ENCODE results near the gene PA2G4.
"Not testable (repeated sequence)": the region's sequence is repeated elsewhere in the genome, so short reads cannot be mapped to it uniquely, and the experiment has no call there.

Gene PA2G4

GRCh38 chr12:56104109-56104814 is at the start of gene PA2G4:
PA2G4 (plus strand) TSS chr12:56104559; CDS start chr12:56104738, 179 bp downstream.
- Histone ChIP-seq H3K36me3 (ENCODE audit: control insufficient read depth in 5 of 5, insufficient read depth in 5 of 5, low read length in 5 of 5) (peaks cover 6 to 26% (median 22%) of the 10 kb centered on the region in 5 donors), H3K4me3 (ENCODE audit: low read depth in 1 of 5, low read length in 5 of 5) (peak within 1 kb of the TSS; percentile 84 to 96 (median 88)), H3K27ac (ENCODE audit: low read depth, low read length) (peak within 1 kb of the TSS; percentile 81), H3K27me3 (ENCODE audit: control insufficient read depth in 5 of 5, insufficient read depth in 4 of 5, low read length in 5 of 5) (no peaks in the 10 kb centered on the region), H3K4me1 (ENCODE audit: control insufficient read depth in 5 of 5, insufficient read depth in 5 of 5, low read length in 5 of 5) (peaks cover 13 to 28% (median 22%) of the 10 kb centered on the region in 5 donors), H3K9ac (ENCODE audit: low read length in 5 of 5) (peak within 1 kb of the TSS; percentile 81 to 95 (median 94)), H3K9me3 (ENCODE audit: control insufficient read depth in 5 of 5, low read length in 5 of 5) (no peaks in the 10 kb centered on the region)

- not testable (repeated sequence) for H3K27me3 ChIP-seq (ENCODE audit: control insufficient read depth in 5 of 5, insufficient read depth in 4 of 5, low read length in 5 of 5); H3K4me3 ChIP-seq (ENCODE audit: low read depth in 1 of 5, low read length in 5 of 5); H3K9me3 ChIP-seq (ENCODE audit: control insufficient read depth in 5 of 5, low read length in 5 of 5); H3K9ac ChIP-seq (ENCODE audit: low read length in 5 of 5); H3K36me3 ChIP-seq (ENCODE audit: control insufficient read depth in 5 of 5, insufficient read depth in 5 of 5, low read length in 5 of 5); H3K4me1 ChIP-seq (ENCODE audit: control insufficient read depth in 5 of 5, insufficient read depth in 5 of 5, low read length in 5 of 5); H3K27ac ChIP-seq (ENCODE audit: low read depth, low read length)
Measured at GRCh38 chr12:56059964-56060363, 44.4 kb upstream of the PA2G4 start.

- Histone ChIP-seq H3K4me3 (ENCODE audit: low read depth in 1 of 5, low read length in 5 of 5) (no peak overlapping the region), H3K4me1 (ENCODE audit: control insufficient read depth in 5 of 5, insufficient read depth in 5 of 5, low read length in 5 of 5) (no peaks in the 10 kb centered on the region), H3K36me3 (ENCODE audit: control insufficient read depth in 5 of 5, insufficient read depth in 5 of 5, low read length in 5 of 5) (no peaks in the 10 kb centered on the region), H3K9ac (ENCODE audit: low read length in 5 of 5) (no peak overlapping the region), H3K27ac (ENCODE audit: low read depth, low read length) (no peak overlapping the region), H3K9me3 (ENCODE audit: control insufficient read depth in 5 of 5, low read length in 5 of 5) (no peaks in the 10 kb centered on the region), H3K27me3 (ENCODE audit: control insufficient read depth in 5 of 5, insufficient read depth in 4 of 5, low read length in 5 of 5) (no peaks in the 10 kb centered on the region)
Measured at GRCh38 chr12:56061982-56062381, 42.4 kb upstream of the PA2G4 start.

GRCh38 chr12:56062996-56063395 is 41.4 kb upstream of the PA2G4 start:
- H3K4me3 ChIP-seq (ENCODE audit: low read depth in 1 of 5, low read length in 5 of 5): no peak overlapping the region
- no peak overlapping the region for H3K9ac ChIP-seq (ENCODE audit: low read length in 5 of 5)
- no peak overlapping the region for H3K27ac ChIP-seq (ENCODE audit: low read depth, low read length)
- no peaks in the 10 kb centered on the region for H3K27me3 ChIP-seq (ENCODE audit: control insufficient read depth in 5 of 5, insufficient read depth in 4 of 5, low read length in 5 of 5)
- H3K9me3 ChIP-seq (ENCODE audit: control insufficient read depth in 5 of 5, low read length in 5 of 5): no peaks in the 10 kb centered on the region
- H3K4me1 ChIP-seq (ENCODE audit: control insufficient read depth in 5 of 5, insufficient read depth in 5 of 5, low read length in 5 of 5): no peaks in the 10 kb centered on the region
- H3K36me3 ChIP-seq (ENCODE audit: control insufficient read depth in 5 of 5, insufficient read depth in 5 of 5, low read length in 5 of 5): no peaks in the 10 kb centered on the region

- no peak overlapping the region for H3K27ac ChIP-seq (ENCODE audit: low read depth, low read length)
- no peaks in the 10 kb centered on the region for H3K27me3 ChIP-seq (ENCODE audit: control insufficient read depth in 5 of 5, insufficient read depth in 4 of 5, low read length in 5 of 5)
- H3K9ac ChIP-seq (ENCODE audit: low read length in 5 of 5): no peak overlapping the region
- H3K36me3 ChIP-seq (ENCODE audit: control insufficient read depth in 5 of 5, insufficient read depth in 5 of 5, low read length in 5 of 5): no peaks in the 10 kb centered on the region
- H3K9me3 ChIP-seq (ENCODE audit: control insufficient read depth in 5 of 5, low read length in 5 of 5): no peaks in the 10 kb centered on the region
- no peaks in the 10 kb centered on the region for H3K4me1 ChIP-seq (ENCODE audit: control insufficient read depth in 5 of 5, insufficient read depth in 5 of 5, low read length in 5 of 5)
- H3K4me3 ChIP-seq (ENCODE audit: low read depth in 1 of 5, low read length in 5 of 5): no peak overlapping the region
Measured at GRCh38 chr12:56071648-56072047, 32.7 kb upstream of the PA2G4 start.

- Histone ChIP-seq H3K9ac (ENCODE audit: low read length in 5 of 5) (no peak overlapping the region), H3K27ac (ENCODE audit: low read depth, low read length) (no peak overlapping the region), H3K36me3 (ENCODE audit: control insufficient read depth in 5 of 5, insufficient read depth in 5 of 5, low read length in 5 of 5) (no peaks in the 10 kb centered on the region), H3K4me1 (ENCODE audit: control insufficient read depth in 5 of 5, insufficient read depth in 5 of 5, low read length in 5 of 5) (peaks cover 0 to 9% (median 5%) of the 10 kb centered on the region in 5 donors), H3K9me3 (ENCODE audit: control insufficient read depth in 5 of 5, low read length in 5 of 5) (no peaks in the 10 kb centered on the region), H3K27me3 (ENCODE audit: control insufficient read depth in 5 of 5, insufficient read depth in 4 of 5, low read length in 5 of 5) (no peaks in the 10 kb centered on the region), H3K4me3 (ENCODE audit: low read depth in 1 of 5, low read length in 5 of 5) (no peak overlapping the region)
Measured at GRCh38 chr12:56074396-56074795, 30.0 kb upstream of the PA2G4 start.

- not testable (repeated sequence) for H3K36me3 ChIP-seq (ENCODE audit: control insufficient read depth in 5 of 5, insufficient read depth in 5 of 5, low read length in 5 of 5); H3K9ac ChIP-seq (ENCODE audit: low read length in 5 of 5); H3K27ac ChIP-seq (ENCODE audit: low read depth, low read length); H3K4me3 ChIP-seq (ENCODE audit: low read depth in 1 of 5, low read length in 5 of 5); H3K9me3 ChIP-seq (ENCODE audit: control insufficient read depth in 5 of 5, low read length in 5 of 5)
- Histone ChIP-seq H3K27me3 (ENCODE audit: control insufficient read depth in 5 of 5, insufficient read depth in 4 of 5, low read length in 5 of 5) (peaks cover 0 to 13% (median 11%) of the 10 kb centered on the region in 5 donors), H3K4me1 (ENCODE audit: control insufficient read depth in 5 of 5, insufficient read depth in 5 of 5, low read length in 5 of 5) (peaks cover 0 to 21% (median 16%) of the 10 kb centered on the region in 5 donors)
Measured at GRCh38 chr12:56077966-56078365, 26.4 kb upstream of the PA2G4 start.

- H3K4me3 ChIP-seq (ENCODE audit: low read depth in 1 of 5, low read length in 5 of 5): no peak overlapping the region
- peaks cover 0 to 21% (median 16%) of the 10 kb centered on the region in 5 donors for H3K4me1 ChIP-seq (ENCODE audit: control insufficient read depth in 5 of 5, insufficient read depth in 5 of 5, low read length in 5 of 5)
- H3K27ac ChIP-seq (ENCODE audit: low read depth, low read length): no peak overlapping the region
- H3K36me3 ChIP-seq (ENCODE audit: control insufficient read depth in 5 of 5, insufficient read depth in 5 of 5, low read length in 5 of 5): no peaks in the 10 kb centered on the region
- H3K27me3 ChIP-seq (ENCODE audit: control insufficient read depth in 5 of 5, insufficient read depth in 4 of 5, low read length in 5 of 5): peaks cover 0 to 13% (median 11%) of the 10 kb centered on the region in 5 donors
- no peaks in the 10 kb centered on the region for H3K9me3 ChIP-seq (ENCODE audit: control insufficient read depth in 5 of 5, low read length in 5 of 5)
- H3K9ac ChIP-seq (ENCODE audit: low read length in 5 of 5): peak overlapping the region in 1 of 5 donors; percentile 76
Measured at GRCh38 chr12:56078427-56078826, 25.9 kb upstream of the PA2G4 start.

- peak overlapping the region; percentile 10 for H3K27ac ChIP-seq (ENCODE audit: low read depth, low read length)
- peaks cover 0 to 21% (median 16%) of the 10 kb centered on the region in 5 donors for H3K4me1 ChIP-seq (ENCODE audit: control insufficient read depth in 5 of 5, insufficient read depth in 5 of 5, low read length in 5 of 5)
- no peaks in the 10 kb centered on the region for H3K36me3 ChIP-seq (ENCODE audit: control insufficient read depth in 5 of 5, insufficient read depth in 5 of 5, low read length in 5 of 5)
- peak overlapping the region in 4 of 5 donors; percentile 55 to 76 (median 72) for H3K9ac ChIP-seq (ENCODE audit: low read length in 5 of 5)
- peak overlapping the region; percentile 68 to 77 (median 74) for H3K4me3 ChIP-seq (ENCODE audit: low read depth in 1 of 5, low read length in 5 of 5)
- H3K9me3 ChIP-seq (ENCODE audit: control insufficient read depth in 5 of 5, low read length in 5 of 5): no peaks in the 10 kb centered on the region
- H3K27me3 ChIP-seq (ENCODE audit: control insufficient read depth in 5 of 5, insufficient read depth in 4 of 5, low read length in 5 of 5): peaks cover 0 to 13% (median 11%) of the 10 kb centered on the region in 5 donors
Measured at GRCh38 chr12:56078931-56079722, 25.2 kb upstream of the PA2G4 start.
